NT2/D1 (cell line): Measurements from ENCODE around the gene IDH2.

Experiments used
- DNase-seq: peaks from one replicate; pipeline ENCODE4 v3.0.0-alpha.2; 2011; ENCODE audit warnings: low read depth, low spot score
- H3K27me3 ChIP-seq: 2 replicates; pipeline ENCODE4 v1.6.0; 2011; ENCODE audit warnings: mild to moderate bottlenecking; ENCODE audit not compliant: insufficient read length, insufficient read depth
- H3K36me3 ChIP-seq: 2 replicates; pipeline ENCODE4 v1.6.1; 2011; ENCODE audit warnings: mild to moderate bottlenecking, low read length, mixed read lengths; ENCODE audit not compliant: insufficient read depth, insufficient read length
- H3K4me1 ChIP-seq: 2 replicates; pipeline ENCODE4 v1.5.1; 2011; ENCODE audit not compliant: insufficient read depth, insufficient read length
- H3K4me3 ChIP-seq: 2 replicates; pipeline ENCODE4 v1.5.1; 2011; ENCODE audit warnings: low read depth; ENCODE audit not compliant: insufficient read length
- H3K9ac ChIP-seq: 2 replicates; pipeline ENCODE4 v1.6.0; 2011; ENCODE audit warnings: low read depth; ENCODE audit not compliant: insufficient read length
- H3K9me3 ChIP-seq: 2 replicates; pipeline ENCODE4 v1.5.1; 2011; ENCODE audit warnings: mild to moderate bottlenecking, low read length; ENCODE audit not compliant: insufficient read depth
- SUZ12 ChIP-seq: IDR thresholded peaks from 2 replicates; pipeline ENCODE4 v1.6.1; 2011; ENCODE audit not compliant: insufficient read length, insufficient read depth; ENCODE audit errors: extremely low read depth
- YY1 ChIP-seq: IDR thresholded peaks from 2 replicates; pipeline ENCODE4 v1.6.1; 2011; ENCODE audit not compliant: insufficient read length, insufficient read depth
- ZNF274 ChIP-seq: IDR thresholded peaks from 2 replicates; pipeline ENCODE4 v1.6.1; 2011; ENCODE audit warnings: mild to moderate bottlenecking, low read depth, low read length

The IDH2 gene

DNA sequence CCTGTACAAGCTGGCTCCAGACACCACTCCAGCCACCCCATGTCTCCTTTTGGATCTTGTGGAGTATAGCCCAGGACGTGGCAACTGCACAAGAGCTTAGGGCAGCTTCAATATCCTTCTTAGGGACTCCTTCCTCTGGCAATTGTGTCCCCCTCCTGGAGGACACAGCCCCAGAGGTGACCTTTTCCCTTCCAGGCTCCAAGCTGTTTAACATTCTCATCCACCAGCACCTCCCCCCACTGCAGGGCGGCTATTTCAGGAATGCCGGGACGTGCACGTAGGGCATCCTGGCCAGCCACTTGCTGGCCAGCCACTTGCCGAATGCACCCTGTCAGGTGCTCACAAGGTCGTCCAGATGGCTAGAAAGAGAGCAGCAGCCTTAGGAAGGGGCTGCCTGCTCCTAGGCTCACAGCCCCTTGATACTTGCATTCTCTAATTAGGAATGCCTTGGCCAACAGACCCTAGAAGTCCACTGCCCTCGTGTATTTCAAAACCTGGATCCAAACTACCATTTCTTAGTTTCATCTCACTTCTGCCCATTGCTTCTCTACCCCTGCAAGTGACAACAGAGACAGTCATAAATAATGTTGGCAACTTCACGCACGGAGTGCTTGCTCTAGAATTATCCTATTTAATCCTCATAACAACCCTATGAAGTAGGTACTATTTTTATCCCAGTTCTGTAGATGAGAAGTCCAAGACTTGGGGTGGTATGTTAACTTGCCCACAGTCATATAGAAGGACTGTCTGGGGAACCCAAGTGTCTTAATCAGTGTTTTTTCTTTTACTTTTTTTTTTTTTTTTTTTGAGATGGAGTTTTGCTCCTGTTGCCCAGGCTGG, 24.5 kb upstream of the IDH2 start:
- no peak for TF ChIP-seq YY1
- TF ChIP-seq ZNF274: no peak
- no peak for TF ChIP-seq SUZ12
- no peak overlapping the region for H3K9ac ChIP-seq
- H3K9me3 ChIP-seq: no peaks in the 10 kb centered on the region
- no peaks in the 10 kb centered on the region for H3K27me3 ChIP-seq
- DNase-seq: no peak
- H3K36me3 ChIP-seq: no peaks in the 10 kb centered on the region
- no peak overlapping the region for H3K4me3 ChIP-seq
- H3K4me1 ChIP-seq: peaks cover 4% of the 10 kb centered on the region

DNA sequence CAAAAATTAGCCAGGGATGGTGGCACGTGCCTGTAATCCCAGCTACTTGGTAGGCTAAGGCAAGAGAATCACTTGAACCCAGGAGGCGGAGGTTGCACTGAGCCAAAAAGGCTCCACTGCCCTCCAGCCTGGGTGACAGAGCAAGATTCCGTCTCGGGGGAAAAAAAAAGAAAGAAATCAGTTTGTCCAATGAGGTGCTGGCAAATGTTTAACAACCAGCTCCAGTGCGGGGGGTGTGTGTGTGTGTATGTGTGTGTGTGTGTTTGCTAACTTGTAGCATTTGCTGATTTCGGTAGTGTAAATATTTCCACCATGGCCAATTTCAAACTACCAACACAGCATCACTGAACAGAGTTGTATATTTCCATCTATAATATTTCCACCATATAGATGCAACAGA, 23.8 kb upstream of the IDH2 start:
- Histone ChIP-seq H3K27me3 (no peaks in the 10 kb centered on the region), H3K9ac (no peak overlapping the region), H3K36me3 (no peaks in the 10 kb centered on the region), H3K9me3 (no peaks in the 10 kb centered on the region), H3K4me1 (peaks cover 4% of the 10 kb centered on the region), H3K4me3 (no peak overlapping the region)
- TF ChIP-seq SUZ12: no peak
- no peak for TF ChIP-seq ZNF274
- no peak for TF ChIP-seq YY1
- no peak for DNase-seq

DNA sequence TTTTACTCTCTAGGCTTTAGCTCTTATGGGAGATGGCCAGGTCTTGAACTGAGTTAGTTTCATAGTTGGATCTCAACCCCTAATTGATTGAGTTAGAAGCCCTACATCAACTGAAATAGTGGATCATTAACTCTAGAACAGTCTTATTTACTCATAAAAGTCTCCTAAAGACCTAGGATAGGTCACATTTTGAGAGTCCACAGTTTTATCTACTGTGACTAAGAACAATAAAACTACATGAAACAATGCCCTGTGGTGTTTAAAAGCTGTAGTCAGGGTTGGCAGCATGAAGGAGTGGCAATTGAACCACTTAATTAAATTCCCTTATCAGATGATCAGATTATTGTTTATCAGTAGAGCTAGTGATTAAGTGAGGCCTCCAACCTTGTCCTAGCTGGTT, 22.2 kb upstream of the IDH2 start:
- DNase-seq: no peak
- Histone ChIP-seq H3K9me3 (no peaks in the 10 kb centered on the region), H3K4me3 (no peak overlapping the region), H3K9ac (no peak overlapping the region), H3K36me3 (no peaks in the 10 kb centered on the region), H3K4me1 (peaks cover 4% of the 10 kb centered on the region), H3K27me3 (no peaks in the 10 kb centered on the region)
- TF ChIP-seq SUZ12 (no peak), ZNF274 (no peak), YY1 (no peak)

DNA sequence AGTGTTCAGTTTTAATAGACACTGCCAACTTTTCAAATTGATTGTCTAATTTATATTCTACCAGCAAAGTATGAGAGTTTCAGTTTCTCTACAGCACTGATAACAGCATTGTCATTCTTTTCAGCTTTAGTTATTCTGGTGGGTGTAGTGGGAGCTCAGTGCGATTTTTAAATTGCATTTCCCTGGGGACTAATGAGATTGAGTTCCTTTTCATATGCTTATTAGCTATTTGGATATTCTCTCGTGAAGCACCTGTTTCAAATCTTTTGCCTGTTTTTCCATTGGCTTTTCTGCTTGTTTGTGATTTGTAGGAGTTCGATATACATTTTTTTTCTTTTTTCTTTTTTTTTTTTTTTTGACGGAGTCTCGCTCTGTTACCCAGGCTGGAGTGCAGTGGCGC, 18.8 kb upstream of the IDH2 start:
- Histone ChIP-seq H3K4me1 (no peaks in the 10 kb centered on the region), H3K9ac (no peak overlapping the region), H3K27me3 (no peaks in the 10 kb centered on the region), H3K9me3 (no peaks in the 10 kb centered on the region), H3K36me3 (no peaks in the 10 kb centered on the region), H3K4me3 (no peak overlapping the region)
- TF ChIP-seq YY1 (no peak), ZNF274 (no peak), SUZ12 (no peak)
- no peak for DNase-seq

DNA sequence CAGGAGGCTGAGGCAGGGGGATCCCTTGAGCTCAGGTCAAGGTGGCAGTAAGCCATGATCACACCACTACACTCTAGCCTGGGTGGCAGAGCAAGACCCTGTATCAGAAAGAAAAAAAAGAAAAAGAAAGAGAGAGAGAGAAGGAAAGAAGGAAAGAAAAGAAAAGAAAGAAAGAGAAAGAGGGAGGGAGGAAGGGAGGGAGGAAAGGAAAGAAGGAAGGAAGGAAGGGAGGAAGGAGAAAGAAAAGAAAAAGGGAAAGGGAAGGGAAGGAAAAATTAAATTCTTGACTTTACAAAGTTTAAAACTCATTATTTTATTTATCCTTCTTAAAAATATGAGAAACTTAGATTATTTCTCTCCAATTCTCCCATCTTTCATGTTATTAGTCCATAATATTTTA, 17.1 kb upstream of the IDH2 start:
- no peaks in the 10 kb centered on the region for H3K27me3 ChIP-seq
- no peak for TF ChIP-seq ZNF274
- no peak for TF ChIP-seq SUZ12
- no peak for TF ChIP-seq YY1
- no peak for DNase-seq
- H3K9me3 ChIP-seq: peaks cover 12% of the 10 kb centered on the region
- no peak overlapping the region for H3K9ac ChIP-seq
- no peaks in the 10 kb centered on the region for H3K36me3 ChIP-seq
- no peaks in the 10 kb centered on the region for H3K4me1 ChIP-seq
- no peak overlapping the region for H3K4me3 ChIP-seq

DNA sequence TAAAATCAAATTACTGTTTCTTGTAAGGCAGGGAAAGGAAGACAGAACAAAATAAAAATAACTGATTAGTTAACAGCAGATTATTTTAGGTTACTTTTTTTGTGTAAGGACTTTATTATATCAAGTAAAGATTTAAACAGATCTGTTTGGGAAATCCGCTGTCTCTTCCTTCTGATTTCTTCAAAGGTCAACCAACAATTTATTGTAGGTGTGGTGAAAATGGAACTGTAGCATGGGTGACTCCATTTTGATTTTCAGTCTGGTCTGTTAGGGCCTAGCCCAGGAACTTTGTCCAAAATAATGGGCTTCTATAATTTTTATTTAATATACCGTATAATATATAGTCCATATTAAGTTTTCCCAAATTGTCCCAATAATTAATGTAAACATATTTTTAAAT, 13.5 kb upstream of the IDH2 start:
- Histone ChIP-seq H3K36me3 (no peaks in the 10 kb centered on the region), H3K9ac (no peak overlapping the region), H3K4me1 (no peaks in the 10 kb centered on the region), H3K27me3 (no peaks in the 10 kb centered on the region), H3K9me3 (peaks cover 18% of the 10 kb centered on the region), H3K4me3 (no peak overlapping the region)
- no peak for DNase-seq
- TF ChIP-seq SUZ12 (no peak), ZNF274 (no peak), YY1 (no peak)

DNA sequence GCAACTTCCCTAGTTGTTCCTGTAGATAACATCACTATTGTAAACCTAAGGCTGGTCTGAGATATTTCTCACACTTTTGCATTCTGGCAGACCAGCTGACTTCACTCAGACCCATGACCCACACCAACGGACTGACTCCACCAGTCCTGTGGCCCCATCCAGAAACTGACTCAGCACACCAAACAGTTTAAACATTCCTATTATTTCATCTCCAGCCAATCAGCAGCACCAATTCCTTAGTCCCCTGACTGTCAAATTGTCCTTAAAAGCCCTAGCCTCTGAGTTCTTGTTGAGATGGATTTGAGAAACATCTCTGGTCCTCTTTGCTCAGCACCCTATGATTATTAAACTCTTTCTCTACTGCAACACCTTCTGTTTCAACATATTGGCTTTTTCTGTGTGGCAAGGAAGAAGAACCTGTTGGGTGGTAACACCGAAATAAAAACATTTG, 12.2 kb upstream of the IDH2 start:
- Histone ChIP-seq H3K4me3 (no peak overlapping the region), H3K9ac (no peak overlapping the region), H3K4me1 (no peaks in the 10 kb centered on the region), H3K9me3 (peaks cover 18% of the 10 kb centered on the region), H3K36me3 (no peaks in the 10 kb centered on the region), H3K27me3 (no peaks in the 10 kb centered on the region)
- TF ChIP-seq SUZ12: no peak
- no peak for TF ChIP-seq YY1
- TF ChIP-seq ZNF274: no peak
- DNase-seq: no peak
